OCI-LY7 (cell line): ENCODE data around the gene ZBTB47. TPM values are rescaled to one million over a fixed set of nuclear protein-coding genes. Genes with fewer than 3 reads are reported as not detected.

Experiments
- BruUV-seq: library from RNA; stranded (reverse); fragments of 400-500 nt; replicated peaks from 2 replicates; lab custom pipeline; 2021; lab: Mats Ljungman, UMichigan
- CTCF ChIA-PET: fragments of 300-600 bp; sonication (Branson Sonifier 250); formaldehyde crosslinking; loops from one replicate; lab custom pipeline; 2022; ENCODE audit warnings: antibody characterized with exemption; ENCODE audit not compliant: unreplicated experiment; lab: Charles Lee
- POLR2A ChIA-PET: fragments of 300-600 bp; sonication (Branson Sonifier 250); formaldehyde crosslinking; loops from one replicate; lab custom pipeline; 2022; ENCODE audit warnings: antibody characterized with exemption; lab: Charles Lee
- DNase-seq: peaks from one replicate; pipeline ENCODE4 v3.0.0-alpha.2; 2015; ENCODE audit warnings: low spot score
- H2AFZ ChIP-seq: fragments of 200-600 bp; sonication (generic), shearing (Covaris generic); 2 replicates; pipeline ENCODE4 v1.6.1; 2014; ENCODE audit warnings: mild to moderate bottlenecking, antibody characterized with exemption, low read length, moderate library complexity
- H3K27ac ChIP-seq: fragments of 200-600 bp; sonication (generic); 2 replicates; pipeline ENCODE4 v1.5.1; 2014; ENCODE audit warnings: mixed run types, low read depth, mild to moderate bottlenecking, moderate library complexity, low read length, inconsistent platforms; ENCODE audit not compliant: poor library complexity, severe bottlenecking
- H3K36me3 ChIP-seq: fragments of 200-600 bp; sonication (generic); 2 replicates; pipeline ENCODE4 v1.6.1; 2014; ENCODE audit warnings: mild to moderate bottlenecking, antibody characterized with exemption, low read length, moderate library complexity, mixed read lengths; ENCODE audit not compliant: insufficient read depth
- H3K4me1 ChIP-seq: fragments of 200-600 bp; sonication (generic); 2 replicates; pipeline ENCODE4 v1.5.1; 2014; ENCODE audit warnings: mild to moderate bottlenecking, low read length; ENCODE audit not compliant: insufficient read depth, poor library complexity, severe bottlenecking
- H3K4me2 ChIP-seq: fragments of 200-600 bp; sonication (generic); 2 replicates; pipeline ENCODE4 v1.6.1; 2014; ENCODE audit warnings: mild to moderate bottlenecking, low read length
- H3K4me3 ChIP-seq: fragments of 200-600 bp; sonication (generic); 2 replicates; pipeline ENCODE4 v1.5.1; 2014; ENCODE audit warnings: mild to moderate bottlenecking, low read depth, low read length; ENCODE audit not compliant: poor library complexity, severe bottlenecking
- H3K79me2 ChIP-seq: fragments of 200-600 bp; sonication (generic); 2 replicates; pipeline ENCODE4 v1.6.1; 2016; ENCODE audit warnings: low read depth, mild to moderate bottlenecking, low read length, moderate library complexity, mixed read lengths; ENCODE audit not compliant: insufficient read depth
- H3K9me2 ChIP-seq: fragments of 200-600 bp; sonication (generic); 2 replicates; pipeline ENCODE4 v1.6.1; 2016; ENCODE audit warnings: mild to moderate bottlenecking, low read length, mixed read lengths; ENCODE audit not compliant: insufficient read depth
- H3K9me3 ChIP-seq: fragments of 200-600 bp; sonication (generic); 2 replicates; pipeline ENCODE4 v1.6.1; 2014; ENCODE audit warnings: mild to moderate bottlenecking, mixed run types, low read length, mixed read lengths
- H4K20me1 ChIP-seq: fragments of 200-600 bp; sonication (generic); 2 replicates; pipeline ENCODE4 v1.6.1; 2014; ENCODE audit warnings: mild to moderate bottlenecking, antibody characterized with exemption, low read length, moderate library complexity, mixed read lengths; ENCODE audit not compliant: insufficient read depth
- EZH2phosphoT487 ChIP-seq: fragments of 200-600 bp; sonication (generic); IDR thresholded peaks from 2 replicates; pipeline ENCODE4 v1.6.1; 2018; ENCODE audit warnings: low read depth, borderline replicate concordance, mild to moderate bottlenecking, mixed run types, antibody characterized with exemption, low read length, moderate library complexity, mixed read lengths
- intact Hi-C: fragments of 100-400 bp; cut with micrococcal nuclease; formaldehyde crosslinking; loops from one replicate; pipeline ENCODE4 v1.10.0; 2022; ENCODE audit not compliant: unreplicated experiment
- total RNA-seq, 2 experiments: library from RNA; depleted of rRNA in 1 of 2; stranded (reverse); fragments of >200 nt in 1 of 2; shearing (Covaris generic) in 1 of 2; gene quantifications; 2 replicates each; pipeline ENCODE4 v1.2.3, GENCODE V29; 2014 to 2022
- TF ChIP-seq, protein P1 (sequence below): fragments of 200-600 bp; sonication (generic); conservative IDR thresholded peaks from 2 replicates; pipeline ENCODE4 v1.5.1; 2014; ENCODE audit warnings: mild to moderate bottlenecking, antibody characterized with exemption, low read length, moderate library complexity, mixed read lengths

Gene ZBTB47
- total RNA-seq, 2 experiments from 2014 or later = 0.09 TPM; not detected in 1

GRCh38 chr3:42608581-42608980 lies 44.9 kb upstream of the ZBTB47 start:
- intact Hi-C loops = no loop called here
- H3K27ac ChIP-seq = no peak overlapping the region
- BruUV-seq = no TSS peak
- no peak overlapping the region for H2AFZ ChIP-seq
- no peak overlapping the region for H3K4me3 ChIP-seq
- H3K4me2 ChIP-seq = no peak overlapping the region
- peaks cover 92% of the 10 kb centered on the region for H3K36me3 ChIP-seq
- TF ChIP-seq, protein P1, sequence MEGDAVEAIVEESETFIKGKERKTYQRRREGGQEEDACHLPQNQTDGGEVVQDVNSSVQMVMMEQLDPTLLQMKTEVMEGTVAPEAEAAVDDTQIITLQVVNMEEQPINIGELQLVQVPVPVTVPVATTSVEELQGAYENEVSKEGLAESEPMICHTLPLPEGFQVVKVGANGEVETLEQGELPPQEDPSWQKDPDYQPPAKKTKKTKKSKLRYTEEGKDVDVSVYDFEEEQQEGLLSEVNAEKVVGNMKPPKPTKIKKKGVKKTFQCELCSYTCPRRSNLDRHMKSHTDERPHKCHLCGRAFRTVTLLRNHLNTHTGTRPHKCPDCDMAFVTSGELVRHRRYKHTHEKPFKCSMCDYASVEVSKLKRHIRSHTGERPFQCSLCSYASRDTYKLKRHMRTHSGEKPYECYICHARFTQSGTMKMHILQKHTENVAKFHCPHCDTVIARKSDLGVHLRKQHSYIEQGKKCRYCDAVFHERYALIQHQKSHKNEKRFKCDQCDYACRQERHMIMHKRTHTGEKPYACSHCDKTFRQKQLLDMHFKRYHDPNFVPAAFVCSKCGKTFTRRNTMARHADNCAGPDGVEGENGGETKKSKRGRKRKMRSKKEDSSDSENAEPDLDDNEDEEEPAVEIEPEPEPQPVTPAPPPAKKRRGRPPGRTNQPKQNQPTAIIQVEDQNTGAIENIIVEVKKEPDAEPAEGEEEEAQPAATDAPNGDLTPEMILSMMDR = no peak
- no peak for TF ChIP-seq EZH2phosphoT487
- no peak for DNase-seq
- H3K9me2 ChIP-seq = no peaks in the 10 kb centered on the region
- peaks cover 100% of the 10 kb centered on the region for H3K79me2 ChIP-seq
- ChIA-PET CTCF (no interaction called here), POLR2A (no interaction called here)
- no peaks in the 10 kb centered on the region for H3K9me3 ChIP-seq
- peaks cover 32% of the 10 kb centered on the region; the same call in 1 of the 2 replicates for H4K20me1 ChIP-seq
- peaks cover 59% of the 10 kb centered on the region for H3K4me1 ChIP-seq

DNA sequence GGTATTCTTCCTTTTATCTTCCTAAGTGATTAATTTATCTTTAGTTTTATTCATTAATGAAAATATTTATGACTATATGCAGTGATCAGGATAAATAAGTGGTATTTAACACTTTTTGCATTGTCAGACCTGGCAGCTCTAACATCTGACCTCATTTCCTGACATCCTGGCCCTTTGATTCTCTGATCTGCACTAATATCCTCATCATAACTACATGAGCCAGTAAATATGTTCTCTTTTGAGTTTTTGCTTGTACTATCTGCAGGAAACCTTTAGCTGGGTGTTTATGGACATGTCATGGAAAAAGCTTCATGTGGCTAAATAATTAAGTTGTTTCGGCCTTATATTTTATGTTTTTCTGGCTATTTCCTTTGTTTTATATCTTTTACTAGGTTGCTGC lies 42.5 kb upstream of the ZBTB47 start:
- H3K4me1 ChIP-seq = peaks cover 38% of the 10 kb centered on the region

More for the DNA sequence above, 42.5 kb upstream of the ZBTB47 start:
- H4K20me1 ChIP-seq = peaks cover 36% of the 10 kb centered on the region; the same call in 1 of the 2 replicates
- POLR2A ChIA-PET = interaction anchor here (0.7 to 1.3 kb wide), 5 partner anchors 10 to 542 kb away, joined by 3 to 5 read pairs (median 4); partner anchors contain the start of genes SEC22C and SS18L2
- no peaks in the 10 kb centered on the region for H3K9me2 ChIP-seq
- BruUV-seq = no TSS peak
- no peak overlapping the region for H3K4me3 ChIP-seq
- intact Hi-C loops = no loop called here
- no peak overlapping the region for H2AFZ ChIP-seq
- CTCF ChIA-PET = interaction anchor here (1.0 kb wide), 1 partner anchor 9 kb away, joined by 4 read pairs; no protein-coding TSS in a partner anchor
- peaks cover 93% of the 10 kb centered on the region for H3K36me3 ChIP-seq
- H3K27ac ChIP-seq = no peak overlapping the region
- H3K79me2 ChIP-seq = peaks cover 100% of the 10 kb centered on the region
- H3K9me3 ChIP-seq = no peaks in the 10 kb centered on the region
- no peak for DNase-seq
- peak overlapping the region; percentile 4; the same call in 1 of the 2 replicates for H3K4me2 ChIP-seq
- no peak for TF ChIP-seq EZH2phosphoT487
- TF ChIP-seq, protein P1 = no peak
